Inferior parietal cortex (tissue), 1 donor: ENCODE measurements around the gene MMD.
"Not testable (repeated sequence)": the region's sequence is repeated elsewhere in the genome, so short reads cannot be mapped to it uniquely, and the experiment has no call there.

ENCODE experiments used
- DNase-seq: peaks from one replicate; pipeline ENCODE4 v3.0.0-alpha.2; 2016; ENCODE audit errors: extremely low spot score

Gene MMD

DNA sequence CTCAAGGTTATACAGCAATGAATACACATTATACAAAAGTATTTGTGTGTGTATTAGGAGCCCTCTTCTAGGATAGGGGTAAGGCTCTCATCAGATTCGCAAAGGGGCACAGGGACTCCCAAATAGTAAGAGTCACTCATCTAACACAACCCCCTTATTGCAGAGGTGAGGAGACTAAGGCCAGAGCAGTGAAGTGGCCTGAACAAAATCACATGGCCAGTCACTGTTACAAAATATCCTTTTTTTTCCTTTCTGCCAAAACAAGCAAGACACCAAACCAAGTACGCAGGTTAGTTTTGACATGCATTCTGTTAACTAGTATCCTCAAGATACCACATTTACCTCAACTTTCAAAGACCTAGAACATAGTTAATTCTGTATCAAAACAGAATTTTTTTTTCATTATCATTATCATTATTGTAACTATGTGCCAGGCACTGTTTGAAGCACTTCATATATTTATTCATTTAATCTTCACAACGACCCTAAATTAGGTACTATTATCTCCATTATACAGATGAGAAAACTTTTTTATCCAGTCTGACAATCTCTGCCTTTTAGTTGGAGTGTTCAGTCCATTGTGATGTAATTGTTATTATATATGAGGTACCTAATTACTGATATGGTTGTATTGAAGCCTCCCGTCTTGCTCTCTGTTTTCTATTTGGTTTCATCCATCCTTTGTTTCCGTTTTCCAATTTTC is 25.7 kb downstream of the MMD start:
- DNase-seq, result no peak

DNA sequence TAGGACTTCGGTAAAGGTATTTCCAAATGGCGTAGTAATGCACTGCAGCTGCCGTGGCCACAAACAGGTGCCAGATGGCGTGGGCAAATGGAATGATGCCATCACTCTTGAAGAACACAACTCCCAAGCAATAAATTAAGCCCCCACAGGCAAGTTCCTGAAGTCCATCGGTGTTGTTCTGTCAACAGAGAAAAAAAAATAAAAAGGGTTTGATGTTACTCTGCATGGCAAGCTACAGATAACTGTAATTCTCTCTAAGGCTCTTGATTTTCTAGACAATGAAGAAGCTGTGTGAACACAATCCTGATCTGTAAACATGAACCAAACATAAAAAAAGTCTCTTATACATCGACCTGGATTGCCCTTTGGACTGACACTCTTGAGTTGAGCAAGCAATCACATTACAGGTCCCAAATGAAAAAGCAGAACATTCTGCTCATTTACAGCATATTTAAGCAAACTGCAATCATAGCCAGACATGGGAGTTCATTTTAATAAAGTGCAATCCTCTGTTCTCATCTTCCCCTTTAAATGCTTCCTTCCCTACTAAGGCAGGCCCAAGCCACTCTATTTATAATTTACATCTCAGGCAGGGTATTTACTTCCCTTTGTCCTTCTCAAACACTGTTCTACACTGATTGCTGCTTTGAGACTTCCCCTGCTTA is 27.1 kb downstream of the MMD start:
- no peak for DNase-seq

DNA sequence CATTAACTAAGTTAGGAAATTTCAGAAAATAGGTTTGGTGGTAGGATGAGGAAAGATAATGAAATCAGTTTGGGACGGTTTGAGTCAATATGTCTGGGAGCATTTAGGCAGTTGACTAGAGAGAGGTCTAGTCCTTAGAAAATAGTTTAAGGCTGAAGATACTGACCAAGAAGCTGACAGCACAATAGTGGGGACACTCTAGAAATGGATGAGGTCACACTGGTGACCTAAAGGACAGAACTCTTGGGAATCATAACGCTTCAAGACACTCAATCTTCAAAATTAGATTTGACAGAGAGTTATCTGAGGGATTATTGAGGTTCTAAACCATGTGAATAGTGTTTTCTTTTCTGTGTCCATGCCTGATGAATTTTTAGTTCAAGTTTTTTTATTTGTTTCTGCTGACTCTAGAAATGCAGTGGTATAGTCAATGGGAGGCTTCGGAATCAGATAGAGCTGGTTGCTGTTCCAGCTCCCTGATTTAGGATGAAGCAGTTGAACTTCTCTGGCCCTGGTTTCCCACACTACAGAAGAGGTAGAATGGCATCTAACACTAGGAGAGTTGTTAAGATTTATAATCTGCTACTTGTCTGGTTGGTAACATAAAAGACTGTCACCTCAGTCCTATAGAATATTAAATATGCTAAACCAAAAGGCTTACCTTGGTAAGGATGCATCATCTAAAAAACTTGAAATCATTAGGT is 29.7 kb downstream of the MMD start:
- no peak for DNase-seq

DNA sequence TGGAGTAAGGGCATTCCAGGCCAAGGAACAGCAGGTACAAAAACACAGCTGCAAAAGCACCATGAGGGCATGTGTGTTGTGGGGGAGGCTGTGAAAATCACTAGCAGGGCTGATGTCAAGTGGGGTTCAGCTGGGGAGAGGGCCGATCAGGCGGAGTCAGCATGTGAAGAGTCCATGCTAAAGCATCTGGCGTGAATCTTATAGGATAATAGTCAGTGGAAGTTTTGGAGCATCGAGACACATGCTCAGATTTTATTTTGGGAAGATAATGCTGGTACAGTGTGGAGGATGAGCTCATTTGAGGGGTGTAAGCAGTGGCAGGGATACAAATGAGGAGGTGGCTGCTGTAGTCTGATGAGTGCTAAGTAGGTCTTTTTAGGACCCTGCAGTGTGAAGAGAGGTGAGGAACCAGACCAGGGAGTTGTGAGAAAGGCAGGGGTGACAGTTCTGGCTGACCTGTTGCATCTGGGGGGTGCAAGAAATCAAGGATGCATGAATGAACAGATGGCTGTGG is 30.3 kb downstream of the MMD start:
- peak; percentile 61 for DNase-seq

DNA sequence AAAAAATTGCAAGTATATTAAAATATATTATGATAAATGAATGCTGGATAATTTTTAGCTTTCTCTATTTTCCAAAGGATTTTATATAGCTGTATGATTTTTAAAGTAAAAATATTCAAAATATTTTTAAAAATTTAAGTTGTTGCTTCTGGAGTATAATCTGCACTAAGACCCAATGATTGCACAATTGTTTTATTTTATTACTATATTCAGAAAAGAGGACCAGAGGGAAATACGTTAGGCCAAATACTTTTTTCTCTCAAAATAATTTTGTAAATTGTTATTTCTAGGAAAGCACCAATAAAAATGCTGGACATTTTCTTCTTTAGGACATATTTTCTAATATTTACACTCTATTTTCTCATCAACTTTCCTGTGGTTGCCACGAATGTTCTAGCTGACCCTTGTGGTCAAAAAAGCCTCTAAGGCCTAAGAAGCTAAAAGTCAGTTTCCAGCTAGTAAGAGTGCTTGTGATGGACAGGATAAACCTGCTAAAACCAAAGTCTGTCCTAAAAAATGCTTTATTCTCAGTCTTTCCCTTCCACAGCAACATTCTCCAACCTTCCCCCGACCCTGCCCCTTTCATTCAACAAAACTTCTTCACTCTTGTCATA is 31.2 kb downstream of the MMD start:
- DNase-seq, result no peak

DNA sequence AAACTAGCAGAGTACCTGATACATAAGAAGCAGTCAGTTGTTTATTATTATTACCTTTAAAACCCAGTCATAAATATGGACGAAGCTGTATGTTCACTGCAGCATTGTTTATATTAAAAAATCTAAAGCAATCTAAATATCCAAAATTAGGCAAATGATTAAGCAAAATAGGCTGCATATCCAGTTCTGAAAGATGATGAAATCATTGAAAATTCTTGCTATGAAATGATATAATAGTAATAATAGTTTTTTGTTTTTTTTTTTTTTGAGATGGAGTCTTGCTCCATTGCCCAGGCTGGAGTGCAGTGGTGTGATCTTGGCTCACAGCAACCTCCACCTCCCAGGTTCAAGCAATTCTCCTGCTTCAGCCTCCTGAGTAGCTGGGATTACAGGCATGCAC is 31.9 kb downstream of the MMD start:
- not testable (repeated sequence) for DNase-seq

DNA sequence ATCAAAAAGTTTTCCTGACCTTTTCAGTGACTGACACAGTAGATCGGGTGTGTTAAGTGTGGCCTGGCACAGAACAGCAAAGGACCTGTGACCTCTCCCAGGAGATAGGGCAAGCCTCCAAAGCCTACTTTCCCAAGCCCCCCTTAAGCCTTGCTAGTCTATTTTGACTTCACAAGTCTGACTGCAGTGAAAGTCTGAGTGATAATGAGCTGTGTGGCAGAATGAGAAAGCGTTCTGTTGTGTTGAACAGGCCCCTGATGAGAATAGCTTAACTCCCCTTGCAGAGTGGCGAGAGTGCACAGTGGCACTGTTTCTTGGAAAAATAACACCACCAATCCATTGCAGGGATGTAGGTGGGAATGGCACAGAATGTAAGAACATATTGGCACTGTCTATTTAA is 32.8 kb downstream of the MMD start:
- no peak for DNase-seq

DNA sequence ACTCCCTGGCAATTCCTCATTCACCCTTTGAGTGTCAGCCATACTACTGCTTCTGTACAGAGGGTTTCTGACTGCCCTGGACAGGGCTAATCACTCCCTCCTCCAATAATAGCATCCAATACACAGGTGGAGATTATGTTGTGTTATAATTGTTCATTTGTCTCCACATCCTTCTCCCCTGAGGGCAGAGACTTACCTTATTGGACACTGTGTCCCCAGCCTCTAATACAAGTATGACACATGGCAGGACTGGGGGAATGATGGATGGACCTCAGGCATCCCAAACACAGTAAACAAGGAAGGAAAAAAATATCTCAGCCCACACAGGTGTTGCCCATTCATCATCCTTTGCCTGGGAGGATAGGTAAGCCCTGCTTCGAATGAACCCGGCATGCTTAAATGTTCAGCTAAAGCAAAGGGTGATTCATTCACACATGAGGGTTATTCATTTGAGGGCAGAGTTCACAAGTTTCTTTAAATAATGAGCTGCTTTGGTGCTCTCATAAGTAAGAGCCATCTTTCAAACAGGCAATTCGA is 34.8 kb downstream of the MMD start:
- DNase-seq, result no peak

DNA sequence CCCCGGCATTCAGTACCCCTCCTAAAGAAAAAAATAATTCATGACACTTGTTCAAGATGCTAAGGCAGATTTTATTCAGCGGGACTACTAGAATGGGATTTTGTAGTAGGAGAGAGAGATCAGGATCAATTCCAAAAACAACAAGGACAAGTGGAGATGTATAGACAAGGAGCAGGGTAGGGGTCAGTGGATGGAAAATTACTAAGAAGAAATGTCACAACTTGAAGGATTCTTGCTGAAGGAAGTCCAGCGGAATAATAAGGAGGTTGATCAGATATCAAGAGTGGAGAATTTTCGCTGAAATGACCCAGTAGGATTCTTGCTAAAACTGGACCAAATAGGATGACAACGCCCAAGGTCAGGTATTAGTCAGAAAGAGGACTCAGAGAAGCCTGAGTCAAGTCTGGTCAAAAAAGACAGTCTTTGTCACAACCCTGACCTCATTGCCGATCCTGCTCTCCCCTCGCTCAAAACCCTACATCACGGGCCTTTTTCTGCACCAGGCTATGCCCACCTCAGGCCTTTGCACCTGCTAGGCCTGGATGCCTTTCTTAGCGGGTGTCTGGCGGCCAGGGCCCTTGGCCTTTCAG is 36.9 kb downstream of the MMD start:
- DNase-seq, result no peak

DNA sequence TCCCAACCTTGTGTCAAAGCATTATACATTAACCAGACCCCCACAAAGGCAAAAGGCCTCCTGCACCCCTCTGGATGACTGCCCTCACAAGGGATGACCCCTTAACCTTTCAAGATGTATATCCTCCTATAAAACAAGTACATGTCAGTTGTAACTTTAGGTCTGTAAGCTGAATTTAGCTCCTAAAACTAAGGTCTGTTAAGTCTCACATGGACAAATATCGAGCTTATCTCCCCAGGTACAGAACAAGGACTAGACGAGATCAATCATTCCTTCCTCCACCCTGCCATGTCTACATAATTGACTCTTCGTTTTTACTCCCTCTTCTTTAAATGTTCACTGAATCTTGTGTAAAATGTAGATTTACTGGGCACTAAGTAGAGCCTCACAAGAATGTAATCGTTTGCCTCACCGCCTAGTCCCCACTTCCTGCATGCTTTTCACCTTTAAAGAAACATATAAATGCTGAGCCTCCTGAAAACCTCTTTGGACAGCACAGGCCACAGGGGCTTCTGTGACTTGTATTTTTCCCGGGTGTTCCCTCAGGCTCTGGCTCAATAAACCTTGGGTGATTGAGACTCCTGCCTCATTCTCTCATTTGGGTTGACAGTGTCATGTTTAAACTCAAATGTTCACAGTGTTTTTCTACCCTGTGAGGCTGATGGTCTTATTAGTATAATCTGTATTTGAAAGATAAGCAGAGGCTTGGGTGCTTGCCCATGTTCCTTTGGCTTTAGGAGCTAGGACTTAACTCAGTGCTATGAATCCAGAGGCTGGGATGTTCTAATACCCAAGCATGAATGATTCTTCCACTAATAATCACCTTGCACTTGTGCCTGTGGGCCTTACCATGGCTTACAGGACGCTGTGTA is 37.6 kb downstream of the MMD start:
- DNase-seq, result no peak

DNA sequence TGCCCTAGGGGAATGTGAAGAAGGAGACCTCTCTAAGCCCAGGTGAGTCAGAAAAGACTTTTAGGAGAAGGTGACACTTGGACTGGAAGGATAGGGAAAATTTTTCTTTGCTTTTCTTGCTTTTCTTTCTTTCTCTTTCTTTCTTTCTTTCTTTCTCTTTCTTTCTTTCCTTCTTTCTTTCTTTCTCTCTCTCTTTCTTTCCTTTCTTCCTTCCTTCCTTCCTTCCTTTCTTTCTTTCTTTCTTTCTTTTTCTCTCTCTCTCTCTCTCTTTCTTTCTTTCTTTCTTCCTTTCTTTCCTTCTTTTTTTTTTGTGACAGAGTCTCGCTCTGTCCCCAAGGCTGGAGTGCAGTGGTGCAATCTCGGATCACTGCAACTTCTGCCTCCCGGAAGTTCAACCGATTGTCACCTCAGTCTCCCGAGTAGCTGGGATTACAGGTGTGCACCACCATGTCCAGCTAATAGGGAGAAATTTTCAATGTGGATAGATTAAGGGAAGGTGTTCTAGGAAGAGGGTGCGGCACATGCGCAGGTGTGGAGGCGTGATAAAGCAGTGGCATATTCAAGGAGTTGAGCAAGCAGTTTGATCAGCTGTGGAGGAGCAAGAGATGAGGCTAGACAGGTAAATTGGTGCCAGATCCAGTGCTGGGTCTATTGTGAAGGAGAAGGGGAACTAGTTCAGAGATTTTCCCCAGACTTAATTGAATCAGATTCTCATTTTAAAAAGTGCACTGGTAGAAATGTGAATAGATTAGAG is 40.4 kb downstream of the MMD start:
- DNase-seq, result no peak

DNA sequence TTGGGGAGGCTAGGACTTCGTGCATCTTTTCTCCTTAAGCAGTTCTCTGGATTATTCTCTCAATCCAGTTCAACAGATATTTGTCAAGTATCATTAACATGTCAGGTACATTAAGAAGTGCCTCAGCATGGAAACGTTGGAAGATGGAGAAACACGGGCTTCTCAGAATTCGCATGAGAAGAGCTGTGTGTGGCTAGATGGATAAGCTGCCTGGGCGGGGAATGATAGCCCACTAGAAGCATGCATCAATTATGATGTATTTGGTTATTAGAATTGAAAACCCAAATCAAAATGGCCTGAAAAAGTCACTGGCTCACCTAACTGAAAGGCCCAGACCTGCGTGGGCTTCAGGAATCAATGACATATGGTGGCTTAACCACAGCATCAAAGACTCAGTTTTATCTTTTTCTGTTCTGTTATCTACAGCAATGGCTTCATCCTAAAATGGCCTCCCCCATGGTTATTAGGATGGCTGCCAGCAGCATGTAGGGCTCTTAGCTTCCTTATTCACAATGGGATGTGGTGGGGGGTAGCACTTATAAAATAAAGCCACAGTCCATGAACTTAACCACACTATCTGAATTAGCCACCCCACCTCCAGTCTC is 43.9 kb downstream of the MMD start:
- DNase-seq, result no peak

DNA sequence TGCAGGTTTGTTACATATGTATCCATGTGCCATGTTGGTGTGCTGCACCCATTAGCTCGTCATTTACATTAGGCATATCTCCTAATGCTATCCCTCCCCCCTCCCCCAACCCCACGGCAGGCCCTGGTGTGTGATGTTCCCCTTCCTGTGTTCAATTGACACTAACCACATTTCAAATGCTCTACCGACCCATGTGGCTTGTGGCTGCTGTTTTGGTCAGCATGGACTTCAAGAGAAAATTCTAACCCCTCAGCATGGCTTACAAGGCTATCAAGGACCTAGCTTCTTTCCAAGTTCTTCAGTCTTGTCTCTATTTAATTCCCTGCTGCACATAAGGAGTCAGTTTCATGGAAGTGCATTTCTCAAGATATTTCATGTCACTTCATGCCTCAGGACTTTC is 52.9 kb downstream of the MMD start:
- no peak for DNase-seq

DNA sequence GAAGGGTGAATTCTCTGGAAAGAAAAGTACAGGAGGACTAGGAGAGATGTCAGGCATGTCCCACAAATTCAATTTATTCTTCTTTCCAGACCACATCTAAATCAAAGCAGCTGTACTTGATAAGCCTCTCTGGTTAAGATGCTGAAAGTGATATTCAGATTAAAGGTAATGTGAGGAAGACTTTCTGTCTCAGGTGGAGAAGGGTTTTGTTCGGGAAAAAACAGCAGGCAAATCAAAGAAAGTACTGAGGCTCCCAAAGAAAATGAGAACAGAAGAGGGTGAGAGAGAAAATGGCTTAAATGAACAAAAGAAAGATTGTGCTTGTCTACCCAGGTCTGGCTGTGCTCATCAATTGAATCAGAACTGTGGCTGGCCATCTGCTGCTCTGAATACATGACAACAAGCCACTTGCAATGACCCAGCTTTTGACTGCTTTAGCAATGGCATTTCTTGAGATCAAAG is 55.6 kb downstream of the MMD start:
- DNase-seq, result no peak

DNA sequence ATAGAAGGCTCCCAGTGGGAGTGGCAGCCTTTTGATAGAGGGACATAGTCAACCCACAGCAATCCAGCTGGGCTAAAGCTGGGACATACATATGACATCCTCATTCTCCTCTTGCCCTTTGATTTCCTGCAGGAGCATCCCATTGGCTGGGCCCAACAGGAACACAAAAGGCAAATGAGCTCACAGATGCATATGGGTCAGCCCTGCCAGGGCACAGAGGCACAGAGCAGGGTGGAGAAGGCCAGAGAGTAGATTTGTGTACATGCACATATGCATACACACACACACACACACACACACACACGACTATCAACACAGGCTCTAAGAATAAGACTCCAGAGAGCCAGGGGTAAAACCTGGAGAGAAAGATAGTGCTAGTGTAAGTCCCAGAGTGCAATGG is 58.6 kb downstream of the MMD start:
- DNase-seq, result no peak

DNA sequence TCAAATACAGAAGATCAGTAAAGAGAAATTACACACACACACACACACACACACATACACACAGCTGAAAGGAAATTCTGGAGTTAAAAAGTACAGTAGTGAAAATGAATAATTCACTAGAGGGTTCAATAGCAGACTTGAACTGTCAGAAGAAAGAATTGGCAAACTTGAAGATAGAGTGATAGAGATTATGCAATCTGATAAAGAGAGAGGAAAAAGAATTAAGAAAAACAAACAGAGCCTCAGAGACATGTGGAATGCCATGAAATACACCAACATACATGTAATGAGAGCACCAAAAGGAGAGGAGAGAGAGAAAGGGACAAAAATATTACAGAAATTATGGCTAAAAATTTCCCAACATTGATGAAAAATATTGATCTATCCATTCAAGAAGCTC is 60.7 kb downstream of the MMD start:
- no peak for DNase-seq

DNA sequence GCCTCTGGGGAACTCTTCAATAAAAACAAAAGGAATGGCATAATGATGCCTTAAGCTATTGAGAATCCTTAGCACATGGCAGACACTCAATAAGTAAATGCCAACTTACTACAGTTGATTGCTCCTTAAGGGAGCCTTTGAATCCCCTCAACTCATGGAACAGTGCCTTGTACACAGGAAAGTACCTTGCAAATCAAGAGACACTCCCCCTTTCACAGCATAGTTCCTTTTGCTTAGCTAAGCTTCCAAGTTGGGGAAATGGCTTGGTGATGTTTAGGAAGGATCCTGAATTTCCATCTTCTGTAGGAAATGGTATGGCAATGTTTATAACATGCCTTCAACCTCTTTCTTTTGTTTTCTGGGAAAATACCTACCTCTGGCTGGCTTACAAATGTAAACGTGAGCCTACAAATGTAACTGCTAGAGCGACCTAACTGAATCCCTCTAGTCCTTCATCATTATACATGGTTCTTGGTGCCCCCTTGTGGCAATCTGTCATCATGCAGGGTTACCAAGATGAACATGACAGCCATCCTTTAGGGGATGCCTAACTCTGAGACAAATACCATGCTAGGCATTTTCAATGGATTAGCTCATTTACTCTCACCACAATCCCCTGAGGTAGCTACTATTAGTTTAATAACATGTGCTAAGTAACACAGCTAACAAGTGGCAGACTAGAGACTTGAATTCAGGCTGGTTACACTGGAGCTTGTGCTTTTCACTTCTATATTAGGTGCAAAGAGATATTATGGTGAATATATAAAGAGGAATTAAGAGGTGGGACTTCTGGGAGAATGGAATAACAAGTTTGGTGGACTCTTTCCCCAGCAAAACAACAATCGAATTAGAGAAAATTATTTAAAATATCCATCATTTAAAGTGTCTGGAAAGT is 65.0 kb downstream of the MMD start:
- peak; percentile 89 for DNase-seq

DNA sequence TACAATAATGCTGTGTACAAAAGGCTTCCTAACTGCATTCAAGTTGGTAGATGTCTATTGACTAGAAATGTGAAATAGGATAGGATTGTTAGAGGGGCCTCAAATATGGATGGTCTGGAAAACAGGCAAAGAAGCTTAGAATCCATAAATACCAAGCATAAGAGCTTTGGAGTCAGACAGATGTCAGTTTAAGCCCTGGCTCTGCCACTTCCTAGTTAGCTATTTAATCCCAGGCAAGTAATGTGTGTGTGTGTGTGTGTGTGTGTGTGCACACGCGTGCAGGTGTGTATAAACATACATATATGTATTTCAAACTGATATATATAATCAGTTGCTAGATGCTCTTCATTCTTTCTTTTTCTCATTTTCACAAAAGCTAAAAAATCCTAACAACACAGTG is 66.7 kb downstream of the MMD start:
- no peak for DNase-seq

DNA sequence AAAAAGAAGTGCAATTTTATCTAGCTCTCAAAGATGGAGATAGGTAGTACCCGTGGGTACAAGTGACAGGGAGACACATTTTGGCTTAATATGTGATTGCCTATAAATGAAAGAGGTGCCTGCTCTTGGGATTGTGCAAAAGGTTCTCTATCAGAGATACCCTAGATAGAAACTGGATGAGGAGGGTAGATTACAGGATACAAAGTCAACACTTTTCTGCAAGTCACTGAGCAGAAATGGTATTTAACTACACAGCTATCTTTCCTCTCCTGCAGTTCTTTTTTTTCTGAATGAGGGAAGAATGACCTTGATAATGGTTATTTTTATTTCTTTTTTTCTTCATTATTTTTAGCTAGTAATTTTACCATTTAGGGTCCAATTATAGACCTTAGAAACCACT is 67.6 kb downstream of the MMD start:
- DNase-seq, result no peak
